GM10266 (cell line): ENCODE data around the gene DKK3.

Experiments
- DNase-seq: peaks from one replicate; pipeline ENCODE4 v3.0.0; 2012; ENCODE audit errors: extremely low spot score
- TF ChIP-seq, protein P1 (sequence below): IDR thresholded peaks from 2 replicates; pipeline ENCODE4 v1.5.1; 2012; ENCODE audit warnings: mild to moderate bottlenecking, low read depth; ENCODE audit not compliant: control insufficient read depth, insufficient read depth; ENCODE audit errors: missing control alignments

Gene DKK3

GRCh38 chr11:11976481-11977127 is 31.8 kb downstream of the DKK3 start:
- TF ChIP-seq, protein P1, sequence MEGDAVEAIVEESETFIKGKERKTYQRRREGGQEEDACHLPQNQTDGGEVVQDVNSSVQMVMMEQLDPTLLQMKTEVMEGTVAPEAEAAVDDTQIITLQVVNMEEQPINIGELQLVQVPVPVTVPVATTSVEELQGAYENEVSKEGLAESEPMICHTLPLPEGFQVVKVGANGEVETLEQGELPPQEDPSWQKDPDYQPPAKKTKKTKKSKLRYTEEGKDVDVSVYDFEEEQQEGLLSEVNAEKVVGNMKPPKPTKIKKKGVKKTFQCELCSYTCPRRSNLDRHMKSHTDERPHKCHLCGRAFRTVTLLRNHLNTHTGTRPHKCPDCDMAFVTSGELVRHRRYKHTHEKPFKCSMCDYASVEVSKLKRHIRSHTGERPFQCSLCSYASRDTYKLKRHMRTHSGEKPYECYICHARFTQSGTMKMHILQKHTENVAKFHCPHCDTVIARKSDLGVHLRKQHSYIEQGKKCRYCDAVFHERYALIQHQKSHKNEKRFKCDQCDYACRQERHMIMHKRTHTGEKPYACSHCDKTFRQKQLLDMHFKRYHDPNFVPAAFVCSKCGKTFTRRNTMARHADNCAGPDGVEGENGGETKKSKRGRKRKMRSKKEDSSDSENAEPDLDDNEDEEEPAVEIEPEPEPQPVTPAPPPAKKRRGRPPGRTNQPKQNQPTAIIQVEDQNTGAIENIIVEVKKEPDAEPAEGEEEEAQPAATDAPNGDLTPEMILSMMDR, result no peak
- no peak for DNase-seq

GRCh38 chr11:11975201-11976092 is 33.0 kb downstream of the DKK3 start:
- no peak for DNase-seq
- TF ChIP-seq, protein P1, result no peak

DNA sequence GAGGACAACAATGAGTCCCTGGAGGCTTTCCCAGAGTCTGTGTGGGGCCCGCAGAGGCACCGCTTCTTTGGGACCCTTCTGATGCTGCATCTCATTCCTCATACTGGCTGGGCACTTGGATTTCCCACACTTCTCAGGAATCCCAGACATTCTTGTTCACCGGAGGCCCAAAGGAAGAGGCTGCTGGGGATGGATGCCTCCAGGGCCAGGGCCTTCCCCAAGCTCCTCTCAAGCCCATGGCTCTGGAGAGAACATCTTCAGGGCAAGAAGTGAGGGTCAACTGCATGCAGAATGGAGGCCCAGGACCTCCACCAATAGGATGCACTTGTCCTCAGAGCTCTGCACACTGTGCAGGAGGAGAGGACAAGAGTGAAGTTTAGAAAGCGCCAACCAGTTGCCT is 34.6 kb downstream of the DKK3 start:
- TF ChIP-seq, protein P1, result no peak
- DNase-seq, result no peak

DNA sequence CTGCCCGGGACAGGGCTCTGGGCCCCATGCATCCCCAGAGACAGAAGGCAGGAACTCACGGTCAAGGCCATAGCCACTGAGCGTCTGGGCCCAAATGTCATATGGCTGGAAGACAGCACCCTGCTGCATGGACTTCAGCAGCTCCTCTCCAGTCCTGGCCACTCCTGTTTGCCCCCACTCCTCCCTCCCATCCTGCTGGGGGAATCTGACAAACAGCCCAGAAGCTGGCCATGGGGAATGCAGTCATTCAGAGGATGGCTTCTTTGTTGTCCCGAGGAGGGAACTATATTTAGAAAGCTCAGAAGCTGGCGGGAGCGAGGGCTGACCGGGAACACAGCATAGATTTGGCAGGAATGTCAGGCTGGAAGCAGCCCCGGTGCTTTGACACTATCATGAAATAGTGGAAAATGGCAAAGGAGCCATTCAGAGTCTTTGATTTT is 35.0 kb downstream of the DKK3 start:
- no peak for DNase-seq
- TF ChIP-seq, protein P1, result no peak

- DNase-seq, result no peak
- TF ChIP-seq, protein P1, result no peak
These were observed 35.6 kb downstream of the DKK3 start for GRCh38 chr11:11972730-11973341.

DNA sequence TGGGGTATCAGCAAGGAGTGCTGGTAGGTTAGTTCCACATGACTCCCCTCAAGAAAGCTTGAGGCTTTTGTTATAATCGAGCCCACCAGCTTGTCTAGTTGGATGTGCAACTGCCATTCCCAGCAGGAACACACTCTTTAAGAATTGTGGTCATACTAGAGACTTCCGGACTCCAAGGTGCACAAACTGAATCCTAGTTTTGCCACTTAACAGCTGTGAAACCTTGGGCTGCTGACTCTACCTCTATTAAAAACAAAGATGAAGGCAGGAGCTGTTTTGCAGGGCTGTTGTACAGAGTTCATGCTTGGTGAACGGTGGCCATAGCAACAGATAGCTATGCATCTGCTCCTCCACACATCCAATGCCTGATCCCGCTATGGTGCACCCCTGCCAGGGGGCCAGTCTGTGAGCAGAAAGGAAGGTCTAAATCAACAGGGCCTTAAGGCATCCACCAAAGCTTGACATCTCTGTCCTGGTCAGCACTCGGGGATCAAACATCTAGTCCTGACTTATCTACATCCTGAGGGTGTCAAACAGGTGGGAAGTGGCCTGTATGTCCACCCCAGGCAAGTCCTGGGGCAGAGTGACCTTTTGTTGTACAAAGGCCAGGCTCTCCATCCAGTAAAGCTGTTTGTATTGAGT is 36.4 kb downstream of the DKK3 start:
- TF ChIP-seq, protein P1, result no peak
- DNase-seq, result no peak
